Gastroesophageal sphincter (tissue), 4 donors: ENCODE measurements around the gene CNFN. TPM values are rescaled to one million over a fixed set of nuclear protein-coding genes. Genes with fewer than 3 reads are reported as not detected.

Experiments used
- ATAC-seq: fragments of 150-250 bp; one replicate; pipeline ENCODE4 v1.9.1; 2016; ENCODE audit warnings: mild to moderate bottlenecking, moderate library complexity
- H3K27ac ChIP-seq, 4 donors: fragments of 200-600 bp; sonication (generic) in 3 of 4; 1 replicate in 3 of 4; 2 replicates in 1 of 4; pipeline ENCODE4 v1.5.1; 2016 to 2019
- H3K27me3 ChIP-seq: fragments of 200-600 bp; sonication (generic); one replicate; pipeline ENCODE4 v1.5.1; 2019
- H3K36me3 ChIP-seq, 2 donors: fragments of 200-600 bp; sonication (generic); one replicate each; pipeline ENCODE4 v1.5.1; 2019; ENCODE audit warnings: control low read depth in 1 of 2
- H3K4me1 ChIP-seq, 3 donors: fragments of 200-600 bp; sonication (generic); 1 replicate in 2 of 3; 2 replicates in 1 of 3; pipeline ENCODE4 v1.5.1; 2016 to 2019; ENCODE audit warnings: control low read depth in 2 of 3
- H3K4me3 ChIP-seq, 2 donors: fragments of 200-600 bp; sonication (generic); one replicate each; pipeline ENCODE4 v1.5.1; 2019; ENCODE audit warnings: mild to moderate bottlenecking in 1 of 2, moderate library complexity in 1 of 2
- H3K9me3 ChIP-seq, 3 donors: fragments of 200-600 bp; sonication (generic); one replicate each; pipeline ENCODE4 v1.5.1; 2017 to 2019; ENCODE audit warnings: control low read depth in 2 of 3
- CTCF ChIP-seq, 4 experiments: fragments of 200-600 bp in 2 of 4; fragments of 450-650 bp in 2 of 4; sonication (generic) in 1 of 4; IDR thresholded peaks; one replicate each; pipeline ENCODE4 v1.5.1; 2017 to 2019; ENCODE audit warnings: antibody characterized with exemption in 4 of 4, mild to moderate bottlenecking in 2 of 4, moderate library complexity in 2 of 4
- EP300 ChIP-seq: sonication (generic); formaldehyde crosslinking; IDR thresholded peaks from one replicate; pipeline ENCODE4 v1.6.1; 2017; ENCODE audit warnings: antibody characterized with exemption, mild to moderate bottlenecking
- POLR2A ChIP-seq, 2 donors: fragments of 450-650 bp; IDR thresholded peaks; one replicate each; pipeline ENCODE4 v1.6.1; 2017; ENCODE audit warnings: antibody characterized with exemption in 2 of 2, mild to moderate bottlenecking in 2 of 2, moderate library complexity in 1 of 2
- POLR2AphosphoS5 ChIP-seq: sonication (generic); formaldehyde crosslinking; IDR thresholded peaks from one replicate; pipeline ENCODE4 v1.6.1; 2017; ENCODE audit warnings: antibody characterized with exemption
- WGBS, 2 donors: methylation state at CpG; one replicate each; pipeline ENCODE4 v1.1.5; 2018; ENCODE audit warnings: low coverage in 1 of 2; 5-methylcytosine and 5-hydroxymethylcytosine counted together
- total RNA-seq, 4 donors: library from RNA; depleted of rRNA; stranded (reverse); fragments of >200 nt; gene quantifications; one replicate each; pipeline ENCODE4 v1.1.0, GENCODE V29; 2016

The CNFN gene
- total RNA-seq, 4 donors from 2014 or later = 1.7 to 17.5 TPM; not detected in 2

DNA sequence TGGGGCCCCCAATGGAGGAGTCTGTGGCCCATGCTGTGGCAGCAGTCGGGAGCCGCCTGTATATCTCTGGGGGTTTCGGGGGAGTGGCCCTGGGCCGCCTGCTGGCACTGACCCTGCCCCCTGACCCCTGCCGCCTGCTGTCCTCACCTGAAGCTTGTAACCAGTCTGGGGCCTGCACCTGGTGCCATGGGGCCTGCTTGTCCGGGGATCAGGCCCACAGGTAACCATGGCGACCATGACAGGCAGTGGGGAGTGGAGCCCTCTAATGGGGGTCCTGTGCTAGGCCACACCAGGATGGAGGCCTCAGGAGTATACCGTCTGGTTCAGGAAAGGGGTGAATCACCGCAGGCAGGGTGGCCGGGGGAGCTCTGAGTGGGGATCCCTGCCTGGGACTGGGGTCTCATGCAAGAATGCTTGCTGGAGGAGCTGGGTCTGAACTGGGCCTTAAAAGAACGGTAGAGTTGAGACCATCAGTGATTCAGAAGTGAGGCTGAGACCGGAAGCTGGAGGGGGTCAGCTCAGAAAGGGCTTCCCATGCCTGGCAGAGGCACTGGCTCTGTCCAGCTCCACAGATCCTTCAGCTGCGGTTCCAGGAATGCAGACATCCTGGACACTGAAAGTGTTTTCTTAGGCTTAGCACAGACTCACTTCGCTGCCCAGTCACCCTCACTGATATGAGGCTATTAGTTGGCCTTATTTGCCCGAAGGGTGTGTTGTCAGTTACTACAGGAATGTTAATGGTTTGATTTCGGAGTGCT, 29.1 kb downstream of the CNFN start:
- no peaks in the 10 kb centered on the region for H3K27me3 ChIP-seq
- no peak overlapping the region for H3K4me3 ChIP-seq
- no peak for ATAC-seq
- 87% methylated on average over 4 of the region's 16 CpGs; no CpG with 5 or more reads in 1 of the 2 donors for WGBS, 2 donors
- H3K4me1 ChIP-seq = peaks cover 0 to 15% (median 0%) of the 10 kb centered on the region in 3 donors
- TF ChIP-seq EP300 = no peak
- no peaks in the 10 kb centered on the region for H3K9me3 ChIP-seq
- peaks cover 0 to 85% of the 10 kb centered on the region in 2 donors for H3K36me3 ChIP-seq
- no peak overlapping the region for H3K27ac ChIP-seq

- Histone ChIP-seq H3K27me3 (no peaks in the 10 kb centered on the region), H3K4me3 (no peak overlapping the region), H3K36me3 (peaks cover 0 to 99% of the 10 kb centered on the region in 2 donors), H3K9me3 (no peaks in the 10 kb centered on the region), H3K27ac (no peak overlapping the region), H3K4me1 (no peaks in the 10 kb centered on the region)
- WGBS, 2 donors = no CpG with 5 or more reads among the region's 12 CpGs
- TF ChIP-seq CTCF (IDR thresholded peaks at IDR 0.05) = no peak
- no peak for TF ChIP-seq POLR2A (IDR thresholded peaks at IDR 0.05)
- TF ChIP-seq POLR2AphosphoS5 = no peak
- TF ChIP-seq EP300 = no peak
- ATAC-seq = no peak
These were observed 32.8 kb downstream of the CNFN start for GRCh38 chr19:42357290-42357689.

GRCh38 chr19:42356686-42357085, 33.4 kb downstream of the CNFN start:
- Histone ChIP-seq H3K27me3 (no peaks in the 10 kb centered on the region), H3K27ac (no peak overlapping the region), H3K4me1 (no peaks in the 10 kb centered on the region), H3K4me3 (no peak overlapping the region), H3K36me3 (peaks cover 0 to 99% of the 10 kb centered on the region in 2 donors), H3K9me3 (no peaks in the 10 kb centered on the region)
- TF ChIP-seq POLR2AphosphoS5 (no peak), POLR2A (IDR thresholded peaks at IDR 0.05) (no peak), CTCF (IDR thresholded peaks at IDR 0.05) (no peak), EP300 (no peak)
- no peak for ATAC-seq
- WGBS, 2 donors = no CpG with 5 or more reads among the region's 15 CpGs

DNA sequence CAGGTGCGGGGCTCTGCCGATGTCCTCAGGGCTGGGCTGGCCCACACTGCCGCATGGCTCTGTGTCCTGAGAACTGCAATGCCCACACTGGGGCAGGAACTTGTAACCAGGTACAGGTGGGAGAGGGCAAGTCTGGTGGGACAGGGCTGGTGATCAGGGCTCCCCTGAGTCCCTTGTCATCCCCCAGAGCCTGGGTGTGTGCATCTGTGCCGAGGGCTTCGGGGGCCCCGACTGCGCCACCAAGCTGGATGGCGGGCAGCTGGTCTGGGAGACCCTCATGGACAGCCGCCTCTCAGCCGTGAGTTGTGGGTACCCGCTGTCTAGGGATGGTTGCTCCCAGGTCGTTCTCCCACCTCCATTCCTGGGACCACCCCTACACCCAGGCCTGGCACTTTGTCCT, 34.2 kb downstream of the CNFN start:
- Histone ChIP-seq H3K36me3 (peaks cover 0 to 99% of the 10 kb centered on the region in 2 donors), H3K27me3 (no peaks in the 10 kb centered on the region), H3K4me3 (no peak overlapping the region), H3K27ac (no peak overlapping the region), H3K4me1 (no peaks in the 10 kb centered on the region), H3K9me3 (no peaks in the 10 kb centered on the region)
- no peak for ATAC-seq
- TF ChIP-seq POLR2AphosphoS5 (no peak), POLR2A (IDR thresholded peaks at IDR 0.05) (no peak), EP300 (no peak), CTCF (IDR thresholded peaks at IDR 0.05) (no peak)
- WGBS, 2 donors = no CpG with 5 or more reads among the region's 12 CpGs

DNA sequence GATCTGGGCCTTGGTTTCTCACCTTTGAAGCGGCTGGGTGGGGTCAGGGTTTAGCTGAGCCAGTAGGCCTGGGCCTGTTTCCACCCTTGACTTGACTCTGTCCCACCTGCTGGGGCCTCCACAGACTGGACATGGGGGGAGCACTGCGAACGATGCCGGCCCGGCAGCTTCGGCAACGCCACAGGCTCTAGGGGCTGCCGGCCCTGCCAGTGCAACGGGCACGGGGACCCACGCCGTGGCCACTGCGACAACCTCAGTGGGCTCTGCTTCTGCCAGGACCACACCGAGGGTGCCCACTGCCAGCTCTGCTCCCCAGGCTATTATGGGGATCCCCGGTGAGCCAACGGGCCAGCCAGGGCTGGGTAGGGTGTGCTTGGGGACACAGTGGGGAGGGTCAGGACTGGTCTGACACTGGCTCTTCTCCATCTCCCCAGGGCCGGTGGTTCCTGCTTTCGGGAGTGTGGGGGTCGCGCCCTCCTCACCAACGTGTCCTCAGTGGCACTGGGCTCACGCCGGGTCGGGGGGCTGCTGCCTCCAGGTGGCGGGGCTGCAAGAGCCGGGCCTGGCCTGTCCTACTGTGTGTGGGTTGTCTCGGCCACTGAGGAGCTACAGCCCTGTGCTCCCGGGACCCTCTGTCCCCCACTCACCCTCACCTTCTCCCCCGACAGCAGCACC, 36.6 kb downstream of the CNFN start:
- Histone ChIP-seq H3K27me3 (no peaks in the 10 kb centered on the region), H3K4me3 (no peak overlapping the region), H3K9me3 (no peaks in the 10 kb centered on the region), H3K36me3 (peaks cover 0 to 97% of the 10 kb centered on the region in 2 donors), H3K4me1 (no peaks in the 10 kb centered on the region), H3K27ac (no peak overlapping the region)
- TF ChIP-seq POLR2A (IDR thresholded peaks at IDR 0.05) (no peak), CTCF (IDR thresholded peaks at IDR 0.05) (no peak), EP300 (no peak), POLR2AphosphoS5 (no peak)
- no peak for ATAC-seq
- 85 to 100% methylated on average over 1 to 5 of the region's 29 CpGs for WGBS, 2 donors
